Measurements from ENCODE around the gene STIM2.

DNA sequence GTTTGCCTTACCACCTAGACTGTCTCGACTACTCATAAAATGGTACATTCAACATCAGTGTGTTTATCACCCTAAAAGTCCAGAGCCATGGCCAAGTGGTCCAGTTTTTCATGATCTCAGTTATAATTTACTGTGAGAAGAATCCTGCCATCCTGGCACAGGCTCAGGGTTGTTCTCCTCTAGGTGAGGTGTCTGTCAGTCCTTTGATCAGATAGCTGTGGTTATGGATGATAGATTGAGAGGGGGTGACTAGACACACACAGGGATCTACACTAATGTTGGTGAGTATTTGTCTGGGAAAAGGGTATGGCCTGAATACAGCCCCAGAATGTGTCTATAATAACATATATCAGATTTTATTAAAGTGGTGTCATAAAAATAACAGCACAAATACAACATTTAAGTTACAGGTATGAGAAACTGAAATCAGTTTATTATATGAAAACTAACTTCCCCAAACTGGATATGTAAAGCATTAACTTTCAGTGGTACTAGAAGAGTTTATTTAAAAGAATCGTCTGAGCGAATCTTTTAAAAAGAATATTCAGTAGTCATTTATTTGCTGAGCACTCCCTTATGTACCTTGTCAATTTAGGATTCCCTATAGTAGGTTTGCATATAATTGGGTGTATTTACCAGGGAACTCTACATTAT lies 93.3 kb downstream of the STIM2 start:
- TF ChIP-seq POLR2AphosphoS5 (IDR thresholded peaks at IDR 0.05; ENCODE audit: low read depth, low read length) (no peak), POLR2A (IDR thresholded peaks at IDR 0.05; ENCODE audit: low read depth, low read length) (no peak)

Measured in GM12891 (cell line).